Vagina (tissue), 2 donors: ENCODE data around the gene NBL1.

ENCODE experiments used
- CTCF ChIP-seq, 3 experiments: fragments of 450-650 bp in 2 of 3; fragments of 200-600 bp in 1 of 3; sonication (generic) in 1 of 3; IDR thresholded peaks; one replicate each; pipeline ENCODE4 v1.5.1; 2017 to 2019; ENCODE audit warnings: antibody characterized with exemption in 3 of 3, mild to moderate bottlenecking in 2 of 3, moderate library complexity in 2 of 3
- POLR2A ChIP-seq, 2 donors: fragments of 450-650 bp; IDR thresholded peaks; one replicate each; pipeline ENCODE4 v1.6.1; 2017; ENCODE audit warnings: antibody characterized with exemption in 2 of 2, mild to moderate bottlenecking in 2 of 2, moderate library complexity in 2 of 2

GRCh38 chr1:19680644-19681043 lies 36.5 kb downstream of the NBL1 start:
- TF ChIP-seq CTCF (IDR thresholded peaks at IDR 0.05) (no peak), POLR2A (IDR thresholded peaks at IDR 0.05) (no peak)
